Activated CD4-positive, alpha-beta T cell treated with anti-CD3 and anti-CD28 coated beads, Interleukin-2, amount 10 ng/mL, durations not matched to agents 7 days and 5 days (primary cell): ENCODE measurements around the gene ADAMTS2. TPM values are rescaled to one million over a fixed set of nuclear protein-coding genes. Genes with fewer than 3 reads are reported as not detected.

Source experiments
- CTCF ChIA-PET: fragments of 350-600 bp; sonication (Branson Sonifier 250); formaldehyde crosslinking; loops from one replicate; lab custom pipeline; 2021; ENCODE audit warnings: antibody characterized with exemption; lab: Charles Lee
- POLR2A ChIA-PET: fragments of 350-600 bp; sonication (Branson Sonifier 250); formaldehyde crosslinking; loops from one replicate; lab custom pipeline; 2021; ENCODE audit warnings: antibody characterized with exemption; lab: Charles Lee
- DNase-seq: peaks from one replicate; pipeline ENCODE4 v3.0.0-alpha.2; 2020
- H3K27ac Mint-ChIP-seq: one replicate; pipeline ENCODE4 v1.8.0; 2021; ENCODE audit warnings: mild to moderate bottlenecking, moderate library complexity, mixed read lengths
- H3K27me3 Mint-ChIP-seq: one replicate; pipeline ENCODE4 v1.8.0; 2021; ENCODE audit warnings: mixed read lengths
- H3K36me3 Mint-ChIP-seq: one replicate; pipeline ENCODE4 v1.8.0; 2021; ENCODE audit warnings: low read depth, mixed read lengths
- H3K4me1 Mint-ChIP-seq: one replicate; pipeline ENCODE4 v1.8.0; 2021; ENCODE audit warnings: mixed read lengths
- H3K4me3 Mint-ChIP-seq: one replicate; pipeline ENCODE4 v1.8.0; 2021; ENCODE audit warnings: mild to moderate bottlenecking, moderate library complexity, mixed read lengths
- H3K9me3 Mint-ChIP-seq: one replicate; pipeline ENCODE4 v1.8.0; 2021; ENCODE audit warnings: mixed read lengths
- total RNA-seq, 2 experiments: library from RNA; stranded (reverse); gene quantifications; one replicate each; pipeline ENCODE4 v1.2.3, GENCODE V29; 2021

Gene ADAMTS2
- total RNA-seq, 2 experiments from 2014 or later, result not detected

GRCh38 chr5:179211631-179212030, 133.6 kb downstream of the ADAMTS2 start:
- no peaks in the 10 kb centered on the region for H3K27me3 Mint-ChIP-seq
- ChIA-PET POLR2A (no interaction called here), CTCF (interaction anchor here (1.2 kb wide), 1 partner anchor 9 kb away, joined by 3 read pairs; no protein-coding TSS in a partner anchor)
- H3K27ac Mint-ChIP-seq, result peak overlapping the region; percentile 20
- no peak overlapping the region for H3K4me3 Mint-ChIP-seq
- DNase-seq, result no peak
- H3K9me3 Mint-ChIP-seq, result no peaks in the 10 kb centered on the region
- no peaks in the 10 kb centered on the region for H3K4me1 Mint-ChIP-seq
- H3K36me3 Mint-ChIP-seq, result no peaks in the 10 kb centered on the region

- Mint-ChIP-seq H3K36me3 (no peaks in the 10 kb centered on the region), H3K27ac (no peak overlapping the region), H3K9me3 (no peaks in the 10 kb centered on the region), H3K4me1 (no peaks in the 10 kb centered on the region), H3K4me3 (no peak overlapping the region), H3K27me3 (no peaks in the 10 kb centered on the region)
- DNase-seq, result no peak
- ChIA-PET POLR2A (no interaction called here), CTCF (interaction anchor here (1.2 kb wide), 1 partner anchor 10 kb away, joined by 3 read pairs; no protein-coding TSS in a partner anchor)
These were observed 134.2 kb downstream of the ADAMTS2 start for GRCh38 chr5:179211068-179211467.

DNA sequence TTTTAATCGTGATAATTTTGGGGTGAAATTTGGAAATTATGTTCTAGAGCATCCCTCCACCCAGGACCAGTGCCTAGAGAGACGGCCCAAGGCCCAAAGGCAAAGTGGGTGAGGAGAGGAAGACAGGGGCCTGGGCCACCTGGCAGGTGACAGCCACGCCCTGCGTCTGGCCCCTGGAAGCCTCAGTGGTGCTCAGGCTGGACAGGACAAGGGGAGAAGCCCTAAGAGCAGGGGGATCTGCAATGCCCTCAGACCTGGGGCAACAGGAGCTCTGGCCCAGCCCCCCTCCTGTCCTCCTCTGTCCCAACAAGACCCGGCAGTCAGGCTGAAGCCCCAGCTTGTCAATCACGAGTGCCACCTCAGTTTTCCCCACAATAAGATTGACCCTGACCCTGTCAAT, 134.8 kb downstream of the ADAMTS2 start:
- Mint-ChIP-seq H3K36me3 (no peaks in the 10 kb centered on the region), H3K27me3 (no peaks in the 10 kb centered on the region), H3K27ac (no peak overlapping the region), H3K4me3 (no peak overlapping the region), H3K9me3 (no peaks in the 10 kb centered on the region), H3K4me1 (no peaks in the 10 kb centered on the region)
- POLR2A ChIA-PET, result no interaction called here
- DNase-seq, result no peak
- CTCF ChIA-PET, result interaction anchor here (1.2 kb wide), 1 partner anchor 11 kb away, joined by 3 read pairs; no protein-coding TSS in a partner anchor

DNA sequence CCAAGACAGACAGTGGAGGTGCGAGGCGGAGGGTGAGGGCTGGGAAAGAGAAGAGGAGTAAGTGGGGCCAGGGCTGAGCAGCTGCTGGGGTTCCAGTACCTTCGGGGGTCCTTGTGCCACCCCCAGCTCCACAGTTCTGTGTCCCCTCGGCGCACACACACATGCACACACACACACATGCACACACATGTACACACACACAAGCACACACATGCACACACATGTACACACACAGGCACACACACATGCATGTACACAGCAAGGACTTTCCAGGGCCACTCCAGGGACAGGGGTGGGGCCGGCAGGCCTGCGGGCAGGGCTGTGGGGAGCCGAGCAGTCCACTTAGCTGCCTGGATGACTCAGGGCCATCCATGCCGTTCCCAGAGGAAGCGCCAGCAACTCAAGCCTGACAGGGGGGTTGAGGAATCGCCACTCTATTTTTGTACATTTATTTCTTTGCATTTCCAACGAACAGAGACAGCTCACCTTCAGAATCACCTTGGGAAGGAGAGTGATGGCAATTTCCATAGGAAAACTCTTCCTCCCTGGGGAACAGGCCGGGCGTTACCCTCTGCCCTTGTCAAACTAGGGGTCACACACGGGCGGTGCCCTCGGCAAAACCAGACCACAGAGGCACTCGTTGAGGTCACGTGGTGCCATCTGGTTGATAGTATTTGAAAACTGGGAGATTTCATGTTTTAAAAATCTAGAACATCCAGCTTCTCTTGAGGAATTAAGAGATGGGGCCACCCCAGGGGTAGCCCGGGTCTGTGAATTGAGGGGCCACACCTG, 135.7 kb downstream of the ADAMTS2 start:
- DNase-seq, result no peak
- Mint-ChIP-seq H3K4me3 (no peak overlapping the region), H3K27me3 (no peaks in the 10 kb centered on the region), H3K4me1 (no peaks in the 10 kb centered on the region), H3K27ac (no peak overlapping the region), H3K9me3 (no peaks in the 10 kb centered on the region), H3K36me3 (no peaks in the 10 kb centered on the region)
- POLR2A ChIA-PET, result no interaction called here
- CTCF ChIA-PET, result no interaction called here

DNA sequence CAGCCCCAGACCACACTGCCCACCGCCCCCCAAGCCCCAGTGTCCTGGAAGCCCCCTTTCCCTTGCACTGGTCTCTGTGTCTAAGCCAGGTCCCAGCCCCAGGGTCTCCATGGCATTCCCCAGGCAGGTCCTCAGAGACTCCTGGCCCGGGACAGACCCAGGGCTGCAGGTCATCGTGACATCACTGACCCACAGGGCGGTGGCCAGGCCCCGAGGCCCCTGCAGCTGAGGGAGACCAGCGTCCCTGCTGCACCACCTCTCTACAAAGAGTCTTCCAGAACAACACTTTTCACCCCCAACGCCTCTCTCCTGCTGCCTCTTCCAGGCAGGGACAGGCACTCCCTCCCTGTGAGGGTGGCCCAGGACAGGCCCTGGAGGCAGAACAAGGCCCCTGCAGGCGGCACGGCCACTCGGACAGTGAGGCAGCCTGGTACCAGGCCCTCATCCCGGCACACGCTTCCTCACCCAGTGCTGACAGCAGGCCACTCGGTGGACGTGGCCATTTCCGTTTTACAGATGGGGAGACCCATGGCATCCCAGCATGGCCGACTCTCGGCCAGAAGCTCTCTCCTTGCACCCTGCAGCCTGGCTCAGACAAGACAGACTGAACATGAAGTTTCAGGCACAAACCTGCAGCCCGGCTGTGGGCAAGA, 136.4 kb downstream of the ADAMTS2 start:
- DNase-seq, result no peak
- Mint-ChIP-seq H3K9me3 (no peaks in the 10 kb centered on the region), H3K4me1 (no peaks in the 10 kb centered on the region), H3K36me3 (no peaks in the 10 kb centered on the region), H3K4me3 (no peak overlapping the region), H3K27ac (no peak overlapping the region), H3K27me3 (no peaks in the 10 kb centered on the region)
- ChIA-PET POLR2A (no interaction called here), CTCF (no interaction called here)

- no peaks in the 10 kb centered on the region for H3K27me3 Mint-ChIP-seq
- no peaks in the 10 kb centered on the region for H3K4me1 Mint-ChIP-seq
- no peaks in the 10 kb centered on the region for H3K36me3 Mint-ChIP-seq
- ChIA-PET CTCF (no interaction called here), POLR2A (no interaction called here)
- H3K27ac Mint-ChIP-seq, result no peak overlapping the region
- no peak overlapping the region for H3K4me3 Mint-ChIP-seq
- H3K9me3 Mint-ChIP-seq, result no peaks in the 10 kb centered on the region
- no peak for DNase-seq
These were observed 137.1 kb downstream of the ADAMTS2 start for GRCh38 chr5:179207920-179208705.

DNA sequence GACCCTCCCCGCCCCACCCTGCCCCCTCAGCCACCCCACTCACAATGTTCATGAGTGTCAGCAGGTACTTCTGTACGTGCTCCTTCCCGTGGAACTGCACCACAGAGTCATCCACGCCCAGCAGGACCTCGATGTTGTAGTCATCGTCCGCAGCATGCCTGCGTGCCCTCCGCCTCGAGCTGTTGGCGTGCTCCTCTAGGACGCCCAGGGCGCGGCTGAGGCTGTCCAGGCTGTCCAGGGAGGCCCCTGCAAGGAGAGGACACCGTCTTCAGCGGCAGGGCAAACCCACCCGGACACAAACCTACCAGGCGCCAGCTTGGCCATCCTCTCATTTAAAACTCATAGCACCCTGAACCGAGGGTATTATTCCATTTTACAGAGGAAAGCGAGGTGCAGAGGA, 137.8 kb downstream of the ADAMTS2 start:
- no peak for DNase-seq
- CTCF ChIA-PET, result no interaction called here
- no peak overlapping the region for H3K4me3 Mint-ChIP-seq
- no peak overlapping the region for H3K27ac Mint-ChIP-seq
- POLR2A ChIA-PET, result no interaction called here
- H3K36me3 Mint-ChIP-seq, result no peaks in the 10 kb centered on the region
- H3K4me1 Mint-ChIP-seq, result no peaks in the 10 kb centered on the region
- no peaks in the 10 kb centered on the region for H3K27me3 Mint-ChIP-seq
- no peaks in the 10 kb centered on the region for H3K9me3 Mint-ChIP-seq

DNA sequence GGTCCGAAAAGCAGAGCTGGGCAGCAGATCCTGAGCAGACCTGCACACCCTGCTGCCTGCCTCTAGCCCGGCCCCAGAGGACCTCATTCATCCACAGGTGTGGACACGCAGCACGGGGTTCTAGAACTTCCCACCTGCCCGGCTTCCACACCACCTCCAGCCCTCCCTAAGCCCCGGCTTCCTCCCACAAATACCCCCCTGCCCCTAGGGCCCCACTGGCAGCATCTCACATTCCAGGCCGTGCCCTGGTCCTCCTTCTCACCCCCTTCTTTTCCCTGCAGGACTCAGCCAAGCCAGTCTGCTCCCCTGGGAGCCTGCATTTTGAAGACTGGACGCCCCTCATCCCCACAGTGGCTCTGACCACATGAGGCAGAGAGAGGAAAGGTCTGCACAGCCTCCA, 138.9 kb downstream of the ADAMTS2 start:
- no peaks in the 10 kb centered on the region for H3K9me3 Mint-ChIP-seq
- POLR2A ChIA-PET, result no interaction called here
- H3K36me3 Mint-ChIP-seq, result no peaks in the 10 kb centered on the region

DNA sequence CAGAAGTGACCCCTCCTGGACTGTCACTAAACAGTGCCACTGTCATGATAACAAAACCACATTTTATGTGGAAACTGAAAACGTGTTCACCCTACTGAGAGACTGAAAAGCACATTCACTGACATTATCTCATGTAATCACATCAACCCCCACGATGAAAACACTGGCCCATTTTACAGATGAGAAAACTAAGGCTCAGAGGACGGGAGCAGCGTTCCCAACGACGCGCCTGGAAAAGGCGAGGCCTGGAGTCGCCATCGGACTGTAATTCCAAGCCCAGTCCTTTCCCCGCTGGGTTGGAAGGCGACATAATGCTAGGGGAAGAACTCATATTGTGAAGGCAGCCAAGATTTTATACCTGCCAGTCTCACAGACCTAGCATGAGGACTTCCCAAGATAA, 140.0 kb downstream of the ADAMTS2 start:
- Mint-ChIP-seq H3K36me3 (no peaks in the 10 kb centered on the region), H3K27me3 (no peaks in the 10 kb centered on the region), H3K9me3 (no peaks in the 10 kb centered on the region), H3K27ac (no peak overlapping the region), H3K4me3 (no peak overlapping the region), H3K4me1 (no peaks in the 10 kb centered on the region)
- ChIA-PET CTCF (no interaction called here), POLR2A (no interaction called here)
- DNase-seq, result no peak

More for the DNA sequence above, 138.9 kb downstream of the ADAMTS2 start:
- Mint-ChIP-seq H3K27me3 (no peaks in the 10 kb centered on the region), H3K4me3 (no peak overlapping the region), H3K27ac (no peak overlapping the region), H3K4me1 (no peaks in the 10 kb centered on the region)
- DNase-seq, result no peak
- CTCF ChIA-PET, result no interaction called here

DNA sequence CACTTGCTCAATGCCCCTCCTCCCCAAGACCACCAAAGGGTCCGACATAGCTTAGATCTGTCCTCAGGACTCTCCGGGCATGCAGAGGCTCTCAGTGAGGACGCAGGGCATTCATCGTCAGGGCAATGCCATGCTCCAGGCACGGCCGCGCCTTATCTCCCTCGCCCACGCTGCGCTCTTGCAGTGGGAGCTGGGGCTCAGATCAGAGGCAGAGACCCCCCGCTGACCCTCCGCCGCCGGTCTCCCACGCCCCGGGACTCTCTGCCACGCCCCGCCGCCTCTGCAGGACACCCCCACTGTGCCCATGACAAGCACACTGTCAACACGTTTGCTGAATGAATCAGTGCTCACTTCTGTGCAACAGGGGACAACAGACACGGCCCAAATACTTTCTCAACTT, 140.7 kb downstream of the ADAMTS2 start:
- POLR2A ChIA-PET, result no interaction called here
- Mint-ChIP-seq H3K27me3 (no peaks in the 10 kb centered on the region), H3K36me3 (no peaks in the 10 kb centered on the region), H3K27ac (no peak overlapping the region), H3K9me3 (no peaks in the 10 kb centered on the region), H3K4me1 (no peaks in the 10 kb centered on the region), H3K4me3 (no peak overlapping the region)
- DNase-seq, result no peak
- CTCF ChIA-PET, result no interaction called here

- Mint-ChIP-seq H3K4me1 (no peaks in the 10 kb centered on the region), H3K36me3 (no peaks in the 10 kb centered on the region), H3K27me3 (no peaks in the 10 kb centered on the region), H3K27ac (no peak overlapping the region), H3K9me3 (no peaks in the 10 kb centered on the region), H3K4me3 (no peak overlapping the region)
- DNase-seq, result no peak
- CTCF ChIA-PET, result no interaction called here
- POLR2A ChIA-PET, result no interaction called here
These were observed 142.0 kb downstream of the ADAMTS2 start for GRCh38 chr5:179203248-179203647.

GRCh38 chr5:179201986-179202385, 143.3 kb downstream of the ADAMTS2 start:
- Mint-ChIP-seq H3K9me3 (no peaks in the 10 kb centered on the region), H3K27ac (no peak overlapping the region), H3K36me3 (no peaks in the 10 kb centered on the region), H3K27me3 (no peaks in the 10 kb centered on the region), H3K4me3 (no peak overlapping the region), H3K4me1 (no peaks in the 10 kb centered on the region)
- ChIA-PET POLR2A (no interaction called here), CTCF (interaction anchor here (0.6 kb wide), 1 partner anchor 381 kb away, joined by 3 read pairs; no protein-coding TSS in a partner anchor)
- DNase-seq, result no peak

GRCh38 chr5:179199246-179199645, 146.0 kb downstream of the ADAMTS2 start:
- CTCF ChIA-PET, result no interaction called here
- Mint-ChIP-seq H3K4me3 (no peak overlapping the region), H3K27me3 (no peaks in the 10 kb centered on the region), H3K4me1 (no peaks in the 10 kb centered on the region), H3K9me3 (no peaks in the 10 kb centered on the region), H3K27ac (no peak overlapping the region), H3K36me3 (no peaks in the 10 kb centered on the region)
- no peak for DNase-seq
- POLR2A ChIA-PET, result no interaction called here
